GM12891 (cell line): ENCODE measurements around the gene DNAH11.

ENCODE experiments used
- DNase-seq: peaks from one replicate; pipeline ENCODE4 v3.0.0; 2011; ENCODE audit warnings: low spot score; ENCODE audit not compliant: insufficient read length
- FAIRE-seq: peaks from 2 replicates; lab custom pipeline; 2011; peaks lifted over from hg19 to GRCh38; lab: Jason Lieb, UNC
- PAX5 ChIP-seq: IDR thresholded peaks from 2 replicates; pipeline ENCODE4 v1.6.1; 2011; ENCODE audit warnings: low read length, moderate library complexity, mild to moderate bottlenecking; ENCODE audit not compliant: insufficient read depth, severe bottlenecking
- POLR2A ChIP-seq: IDR thresholded peaks from 2 replicates; pipeline ENCODE4 v1.6.1; 2011; ENCODE audit warnings: low read depth, low read length, control low read depth
- POLR2AphosphoS5 ChIP-seq: IDR thresholded peaks from 2 replicates; pipeline ENCODE4 v1.6.1; 2011; ENCODE audit warnings: low read depth, low read length, control low read depth
- POU2F2 ChIP-seq: IDR thresholded peaks from 2 replicates; pipeline ENCODE4 v1.6.1; 2011; ENCODE audit warnings: low read depth, mild to moderate bottlenecking, control low read depth, low read length, moderate library complexity
- SPI1 ChIP-seq: IDR thresholded peaks from 2 replicates; pipeline ENCODE4 v1.6.1; 2011; ENCODE audit warnings: low read depth, low read length, control low read depth
- TAF1 ChIP-seq: IDR thresholded peaks from 2 replicates; pipeline ENCODE4 v1.6.1; 2011; ENCODE audit warnings: low read depth, low read length, control low read depth

The DNAH11 gene

DNA sequence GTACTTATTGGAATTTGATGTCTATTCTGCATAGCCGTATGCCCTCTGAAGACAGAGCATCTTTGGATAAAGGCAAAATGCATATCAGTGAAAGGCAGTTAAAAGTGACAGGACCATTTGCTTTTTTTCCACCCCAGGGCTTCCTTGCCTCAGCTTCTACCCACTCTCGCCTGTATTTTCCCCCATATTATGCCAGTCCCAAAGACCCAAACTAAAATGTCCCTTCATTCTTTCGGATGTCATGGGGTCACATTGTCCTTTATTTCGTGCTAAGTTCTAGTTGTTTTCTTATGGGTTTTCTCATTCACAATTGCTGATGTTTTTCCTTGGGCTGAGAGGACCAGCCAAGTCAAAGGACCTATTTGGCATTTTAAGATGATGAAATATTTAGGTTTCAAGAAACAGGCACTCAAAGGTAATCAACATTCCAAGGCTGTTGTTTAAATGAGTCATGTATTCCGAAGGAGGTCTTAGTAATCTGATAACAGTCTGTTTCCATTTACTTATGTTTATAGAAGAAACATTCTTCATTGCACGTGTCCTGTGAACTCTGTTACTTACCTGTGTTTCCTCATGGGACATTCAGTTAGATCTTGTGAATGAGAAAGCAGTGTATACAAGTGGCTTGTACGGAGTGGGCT lies 74.1 kb downstream of the DNAH11 start:
- no peak for DNase-seq
- FAIRE-seq = no peak
- no peak for TF ChIP-seq SPI1

- DNase-seq (no peak), FAIRE-seq (no peak)
- TF ChIP-seq POLR2A = no peak
- TF ChIP-seq PAX5 = no peak
- TF ChIP-seq POU2F2 = no peak
- no peak for TF ChIP-seq TAF1
- TF ChIP-seq SPI1 = no peak
- no peak for TF ChIP-seq POLR2AphosphoS5
Observed at GRCh38 chr7:21617513-21617912, 74.7 kb downstream of the DNAH11 start.

- FAIRE-seq (no peak), DNase-seq (no peak)
- TF ChIP-seq POLR2AphosphoS5 (no peak), TAF1 (no peak)
Observed at GRCh38 chr7:21617916-21618390, 75.1 kb downstream of the DNAH11 start.

GRCh38 chr7:21618706-21619105 lies 75.9 kb downstream of the DNAH11 start:
- FAIRE-seq (no peak), DNase-seq (no peak)
- TF ChIP-seq POLR2AphosphoS5 = no peak
- TF ChIP-seq POU2F2 = no peak
- no peak for TF ChIP-seq POLR2A
- TF ChIP-seq TAF1 = no peak
- TF ChIP-seq PAX5 = no peak
- no peak for TF ChIP-seq SPI1

- FAIRE-seq = no peak
- TF ChIP-seq POLR2AphosphoS5 = no peak
- TF ChIP-seq POU2F2 = no peak
- TF ChIP-seq TAF1 = no peak
Observed at GRCh38 chr7:21620054-21620453, 77.2 kb downstream of the DNAH11 start.

DNA sequence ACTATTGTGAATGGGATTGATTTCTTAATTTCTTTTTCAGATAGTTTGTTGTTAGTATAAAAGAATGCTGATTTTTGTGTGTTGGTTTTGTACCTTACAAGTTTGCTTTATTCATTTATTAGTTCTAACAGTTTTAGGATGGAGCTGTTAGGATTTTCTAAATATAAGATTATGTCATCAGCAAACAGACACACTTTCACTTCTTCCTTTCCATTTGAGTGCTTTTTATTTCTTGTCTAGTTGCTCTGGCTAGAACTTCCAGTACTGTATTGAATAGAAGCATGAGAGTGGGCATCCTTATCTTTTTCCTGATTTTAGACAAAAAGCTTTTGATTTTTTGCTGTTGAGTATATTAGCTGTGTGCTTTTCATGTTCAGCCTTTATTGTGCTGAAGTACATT lies 81.5 kb downstream of the DNAH11 start:
- DNase-seq = no peak
- TF ChIP-seq TAF1 (no peak), SPI1 (peak; percentile 66), POU2F2 (no peak), PAX5 (no peak), POLR2AphosphoS5 (no peak), POLR2A (no peak)
- FAIRE-seq = no peak

More at GRCh38 chr7:21620054-21620453, 77.2 kb downstream of the DNAH11 start:
- no peak for DNase-seq

DNA sequence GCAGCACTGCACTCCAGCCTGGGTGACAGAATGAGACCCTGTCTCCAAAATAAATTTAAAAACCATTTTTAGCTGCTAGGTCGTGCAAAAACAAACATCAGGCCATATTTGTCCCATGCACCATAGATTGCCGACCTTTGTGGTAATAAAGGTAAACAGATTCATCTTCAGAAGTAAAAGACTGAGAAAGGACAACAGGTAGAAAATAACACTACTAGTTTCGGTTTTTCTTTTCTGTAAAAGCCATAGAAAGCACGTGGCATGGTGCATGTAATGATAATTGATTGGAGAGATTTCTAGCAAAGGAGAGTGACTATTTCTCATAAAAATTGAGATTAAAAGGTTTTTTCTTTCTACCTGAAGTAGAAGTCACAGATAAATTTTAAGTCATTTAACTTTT lies 93.9 kb downstream of the DNAH11 start:
- no peak for DNase-seq
- no peak for TF ChIP-seq POLR2A
- no peak for TF ChIP-seq POU2F2
- no peak for TF ChIP-seq TAF1
- TF ChIP-seq POLR2AphosphoS5 = no peak
- no peak for TF ChIP-seq SPI1
- no peak for TF ChIP-seq PAX5
- FAIRE-seq = no peak

GRCh38 chr7:21639206-21639868 lies 96.5 kb downstream of the DNAH11 start:
- FAIRE-seq = no peak
- TF ChIP-seq POLR2A (no peak), PAX5 (no peak), TAF1 (no peak), POLR2AphosphoS5 (no peak), SPI1 (no peak), POU2F2 (no peak)
- DNase-seq = no peak

GRCh38 chr7:21640105-21640504 lies 97.3 kb downstream of the DNAH11 start:
- DNase-seq = no peak
- no peak for TF ChIP-seq POLR2A
- TF ChIP-seq TAF1 = no peak
- no peak for TF ChIP-seq POLR2AphosphoS5
- TF ChIP-seq PAX5 = no peak
- no peak for TF ChIP-seq POU2F2
- TF ChIP-seq SPI1 = no peak
- no peak for FAIRE-seq

DNA sequence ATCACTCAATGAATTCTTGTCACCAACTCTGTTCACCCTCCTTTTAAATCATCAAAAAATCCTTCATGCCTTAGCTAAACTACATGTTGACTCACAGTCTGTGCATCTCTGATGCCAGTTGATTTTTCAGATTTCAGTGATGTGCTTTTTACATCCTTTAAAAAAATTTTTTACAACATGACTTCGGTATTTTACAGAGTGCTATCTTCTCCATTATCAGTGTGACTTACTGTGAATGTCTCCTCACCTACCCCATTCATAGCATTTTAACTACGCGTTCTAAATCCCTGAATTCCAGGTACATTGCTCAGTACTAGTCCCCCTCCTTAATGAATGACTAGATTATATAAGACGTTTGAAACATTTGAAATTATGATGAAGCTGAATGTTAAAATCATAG lies 98.7 kb downstream of the DNAH11 start:
- TF ChIP-seq TAF1 (no peak), POLR2AphosphoS5 (no peak), PAX5 (no peak), SPI1 (no peak), POU2F2 (no peak), POLR2A (no peak)
- DNase-seq (no peak), FAIRE-seq (no peak)
